Measurements from ENCODE around the gene KLK13.

DNA sequence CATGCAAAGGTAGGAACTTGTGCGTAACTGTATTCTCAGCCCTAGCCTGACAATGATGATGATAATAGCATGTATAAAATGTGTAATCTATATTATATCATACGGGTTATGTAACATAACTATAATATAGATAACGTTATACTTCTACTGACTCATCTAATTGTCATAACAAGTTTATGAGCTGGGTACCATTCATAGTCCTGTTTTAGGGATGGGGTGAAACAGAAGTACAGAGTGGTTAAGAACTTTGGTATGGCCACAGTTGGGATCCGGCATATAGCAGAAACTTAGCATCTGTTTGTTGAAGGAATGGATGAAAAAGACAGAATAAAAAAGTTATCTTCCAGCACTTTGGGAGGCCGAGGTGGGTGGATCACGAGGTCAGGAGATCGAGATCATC is 38.1 kb upstream of the KLK13 start:
- TF ChIP-seq POLR2AphosphoS5 (IDR thresholded peaks at IDR 0.05; ENCODE audit: low read depth, low read length) (no peak), POLR2A (IDR thresholded peaks at IDR 0.05; ENCODE audit: low read depth, low read length) (no peak)

Measured in GM12892 (cell line).